AG04450 (cell line): ENCODE data around the gene XYLT1. TPM values are rescaled to one million over a fixed set of nuclear protein-coding genes. Genes with fewer than 3 reads are reported as not detected.

ENCODE experiments used
- CTCF ChIA-PET: fragments of 300-600, 350-600 bp; formaldehyde crosslinking; extraction: SDS; loops from one replicate; lab custom pipeline; 2022; ENCODE audit warnings: antibody characterized with exemption, inconsistent platforms; lab: Charles Lee
- POLR2A ChIA-PET: fragments of 350-600 bp; formaldehyde crosslinking; extraction: SDS; loops from one replicate; lab custom pipeline; 2021; ENCODE audit warnings: antibody characterized with exemption, inconsistent platforms; lab: Yijun Ruan, JAX
- DNase-seq: peaks from one replicate; pipeline ENCODE4 v3.0.0-alpha.2; 2011; ENCODE audit warnings: low read depth, low spot score
- H3K27ac ChIP-seq: one replicate; pipeline ENCODE4 v1.5.1; 2012; ENCODE audit warnings: low read depth, low read length, control low read depth
- H3K27me3 ChIP-seq: one replicate; pipeline ENCODE4 v1.6.0; 2012; ENCODE audit warnings: low read length; ENCODE audit not compliant: control insufficient read depth, insufficient read depth
- H3K4me3 ChIP-seq: 2 replicates; pipeline ENCODE4 v1.5.1; 2011; ENCODE audit warnings: mild to moderate bottlenecking, low read depth, low read length, control low read depth
- H3K9me3 ChIP-seq: 2 replicates; pipeline ENCODE4 v1.5.1; 2012; ENCODE audit warnings: low read length; ENCODE audit not compliant: control insufficient read depth, insufficient read depth
- polyA plus RNA-seq: library from polyadenylated mRNA; depleted of rRNA; stranded (reverse); fragments of >200 nt; gene quantifications from 2 replicates; pipeline ENCODE4 v1.2.3, GENCODE V29; 2011
- TF ChIP-seq, protein P1 (sequence below): IDR thresholded peaks from 2 replicates; pipeline ENCODE4 v1.5.1; 2011; ENCODE audit warnings: low read depth, low read length, control low read depth, inconsistent platforms

Gene XYLT1
- polyA plus RNA-seq, 1 experiment: 6.7 TPM

DNA sequence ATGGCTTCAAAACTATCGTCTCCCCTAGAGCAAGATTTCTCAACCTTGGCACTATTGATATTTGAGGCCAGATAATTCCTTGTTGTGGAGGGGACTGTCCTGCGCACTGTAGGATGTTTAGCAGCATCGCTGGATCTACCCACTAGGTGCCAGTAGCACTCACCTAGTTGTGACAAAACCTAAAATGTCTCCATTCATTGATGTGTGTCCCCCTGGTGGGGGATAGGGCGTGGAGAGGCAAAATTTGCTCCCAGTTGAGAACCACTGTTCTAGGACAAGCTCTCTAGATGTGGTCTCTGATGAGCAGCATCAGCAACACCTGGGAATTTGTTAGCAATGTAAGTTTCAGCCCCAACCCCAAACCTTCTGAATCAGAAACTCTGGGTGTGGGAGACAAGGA is 259.0 kb downstream of the XYLT1 start:
- no peak for DNase-seq
- no peaks in the 10 kb centered on the region for H3K27me3 ChIP-seq
- CTCF ChIA-PET: no interaction called here

DNA sequence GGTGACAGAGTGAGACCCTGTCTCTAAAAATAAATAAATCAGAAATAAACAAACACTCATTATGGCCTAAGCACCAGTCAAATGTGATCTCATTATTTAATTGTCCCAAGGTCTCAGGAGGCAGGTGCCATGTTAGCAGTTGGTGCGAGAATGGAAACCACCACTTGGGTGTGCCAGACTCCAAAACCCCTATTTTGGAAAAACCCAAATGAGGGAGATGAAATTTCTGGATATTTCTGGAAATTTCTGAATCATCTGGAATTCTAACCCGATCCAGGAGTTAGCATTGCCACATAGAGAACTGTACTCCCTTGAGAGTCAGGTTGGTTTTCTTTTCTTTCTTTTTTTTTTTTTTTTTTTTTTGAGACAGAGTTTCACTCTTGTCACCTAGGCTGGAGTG is 264.0 kb downstream of the XYLT1 start:
- H3K9me3 ChIP-seq: no peaks in the 10 kb centered on the region
- CTCF ChIA-PET: interaction anchor here (0.6 kb wide), 1 partner anchor 55 kb away, joined by 4 read pairs; no protein-coding TSS in a partner anchor
- DNase-seq: no peak

More for the DNA sequence above, 259.0 kb downstream of the XYLT1 start:
- POLR2A ChIA-PET: no interaction called here
- Histone ChIP-seq H3K9me3 (peaks cover 3% of the 10 kb centered on the region; the same call in 1 of the 2 replicates), H3K27ac (no peak overlapping the region), H3K4me3 (no peak overlapping the region)
- TF ChIP-seq, protein P1, sequence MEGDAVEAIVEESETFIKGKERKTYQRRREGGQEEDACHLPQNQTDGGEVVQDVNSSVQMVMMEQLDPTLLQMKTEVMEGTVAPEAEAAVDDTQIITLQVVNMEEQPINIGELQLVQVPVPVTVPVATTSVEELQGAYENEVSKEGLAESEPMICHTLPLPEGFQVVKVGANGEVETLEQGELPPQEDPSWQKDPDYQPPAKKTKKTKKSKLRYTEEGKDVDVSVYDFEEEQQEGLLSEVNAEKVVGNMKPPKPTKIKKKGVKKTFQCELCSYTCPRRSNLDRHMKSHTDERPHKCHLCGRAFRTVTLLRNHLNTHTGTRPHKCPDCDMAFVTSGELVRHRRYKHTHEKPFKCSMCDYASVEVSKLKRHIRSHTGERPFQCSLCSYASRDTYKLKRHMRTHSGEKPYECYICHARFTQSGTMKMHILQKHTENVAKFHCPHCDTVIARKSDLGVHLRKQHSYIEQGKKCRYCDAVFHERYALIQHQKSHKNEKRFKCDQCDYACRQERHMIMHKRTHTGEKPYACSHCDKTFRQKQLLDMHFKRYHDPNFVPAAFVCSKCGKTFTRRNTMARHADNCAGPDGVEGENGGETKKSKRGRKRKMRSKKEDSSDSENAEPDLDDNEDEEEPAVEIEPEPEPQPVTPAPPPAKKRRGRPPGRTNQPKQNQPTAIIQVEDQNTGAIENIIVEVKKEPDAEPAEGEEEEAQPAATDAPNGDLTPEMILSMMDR: peak; percentile 32

DNA sequence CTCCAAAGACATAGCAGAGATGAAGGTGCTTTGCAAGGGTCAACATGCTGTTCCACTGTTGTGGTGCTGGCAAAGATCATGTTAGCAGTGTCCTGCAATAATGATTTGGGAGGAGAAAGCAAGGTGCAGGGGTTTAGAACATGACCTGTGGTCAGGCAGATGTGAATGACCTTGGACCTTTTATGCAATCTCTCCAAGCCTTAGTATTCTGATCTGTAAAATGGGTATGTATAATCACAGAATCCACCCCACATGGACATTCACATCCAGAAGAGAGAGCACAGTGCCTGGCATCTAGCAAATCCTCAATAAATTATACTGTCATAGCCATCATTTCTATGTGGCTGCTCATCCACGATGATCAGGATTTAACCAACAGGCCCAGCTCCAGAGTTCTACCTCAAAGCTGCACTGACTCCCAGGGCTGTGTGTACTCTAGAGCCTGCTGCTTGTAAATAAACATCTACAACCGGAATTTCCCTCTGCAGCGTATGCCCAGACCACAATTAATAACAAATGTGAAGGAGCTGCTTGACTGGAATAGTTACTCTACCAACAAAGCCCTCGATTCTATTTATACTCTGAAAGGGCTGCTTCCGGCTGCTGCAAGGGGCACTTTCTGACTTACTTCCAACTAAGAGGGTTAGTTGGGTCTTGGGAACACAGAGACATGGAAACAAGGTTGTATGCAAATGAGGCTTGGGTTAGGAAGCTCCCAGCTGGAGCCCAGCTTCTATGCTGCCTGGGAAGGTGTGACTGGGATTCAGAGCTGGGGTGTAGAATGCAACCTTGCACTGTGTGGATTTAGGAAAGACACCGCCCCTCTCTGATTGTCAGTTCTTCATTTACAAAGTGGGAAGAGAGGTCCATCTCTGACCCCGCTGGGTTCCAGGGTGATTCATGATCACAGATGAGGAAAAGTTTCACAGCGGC is 265.2 kb downstream of the XYLT1 start:
- ChIA-PET CTCF (interaction anchor here (0.9 to 2.9 kb wide), 4 partner anchors 11 to 373 kb away, joined by 3 to 17 read pairs (median 5); no protein-coding TSS in a partner anchor), POLR2A (interaction anchor here (0.6 to 0.8 kb wide), 3 partner anchors 9 to 313 kb away, joined by 3 to 4 read pairs (median 3); no protein-coding TSS in a partner anchor)
- Histone ChIP-seq H3K27me3 (no peaks in the 10 kb centered on the region), H3K9me3 (no peaks in the 10 kb centered on the region), H3K4me3 (no peak overlapping the region), H3K27ac (peak overlapping the region; percentile 23)
- DNase-seq: peak; percentile 80
- TF ChIP-seq, protein P1: no peak

More for the DNA sequence above, 264.0 kb downstream of the XYLT1 start:
- TF ChIP-seq, protein P1: 0 out of 2 replicates have a peak, but pooled peaks have one; percentile 13
- H3K27me3 ChIP-seq: no peaks in the 10 kb centered on the region
- POLR2A ChIA-PET: interaction anchor here (0.7 kb wide), 1 partner anchor 261 kb away, joined by 3 read pairs; no protein-coding TSS in a partner anchor
- no peak overlapping the region for H3K27ac ChIP-seq
- H3K4me3 ChIP-seq: no peak overlapping the region

DNA sequence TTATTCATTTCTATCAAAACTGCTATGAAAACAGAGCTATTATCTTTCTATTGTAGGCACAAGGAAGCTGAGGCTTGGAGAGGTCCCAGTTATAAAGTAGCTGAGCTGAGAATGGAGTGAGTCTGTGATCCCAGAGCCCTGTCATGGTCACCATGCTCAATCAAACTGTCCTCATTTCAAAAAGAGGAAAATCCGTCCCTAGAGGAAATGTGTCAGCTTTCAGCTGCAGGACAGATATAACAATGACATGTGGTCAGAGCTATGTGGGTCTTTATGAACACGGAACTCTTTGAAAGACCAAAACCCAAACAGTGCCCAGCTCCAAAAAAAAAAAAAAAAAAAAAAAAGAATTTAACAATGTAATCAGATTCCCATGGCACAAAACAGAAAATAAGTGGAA is 266.1 kb downstream of the XYLT1 start:
- H3K27ac ChIP-seq: no peak overlapping the region
- DNase-seq: no peak
- H3K4me3 ChIP-seq: no peak overlapping the region
- H3K9me3 ChIP-seq: no peaks in the 10 kb centered on the region
- TF ChIP-seq, protein P1: no peak
- CTCF ChIA-PET: interaction anchor here (0.9 to 2.9 kb wide), 4 partner anchors 10 to 374 kb away, joined by 3 to 17 read pairs (median 5); no protein-coding TSS in a partner anchor
- H3K27me3 ChIP-seq: no peaks in the 10 kb centered on the region
- POLR2A ChIA-PET: no interaction called here

DNA sequence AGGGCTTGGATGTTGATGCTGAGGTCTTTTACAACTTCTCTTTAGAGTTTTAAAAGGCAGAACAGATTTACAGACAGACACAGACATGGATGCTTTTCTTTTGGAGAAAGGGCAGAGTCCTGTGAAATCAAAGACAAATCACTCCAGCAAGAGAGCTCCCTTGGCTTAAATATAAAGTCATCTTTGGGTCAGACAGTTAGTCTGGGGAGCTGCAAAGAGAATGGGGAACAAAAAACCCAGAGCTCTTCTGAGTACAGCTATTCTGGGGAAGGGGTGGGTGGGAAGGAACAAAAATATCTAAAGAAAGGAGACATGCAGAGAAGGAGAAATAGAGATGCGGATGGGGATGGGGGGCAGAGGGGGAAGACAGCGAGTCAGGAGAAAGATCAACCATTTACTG is 266.6 kb downstream of the XYLT1 start:
- Histone ChIP-seq H3K27me3 (no peaks in the 10 kb centered on the region), H3K27ac (no peak overlapping the region), H3K9me3 (no peaks in the 10 kb centered on the region), H3K4me3 (no peak overlapping the region)
- POLR2A ChIA-PET: no interaction called here
- no peak for DNase-seq
- TF ChIP-seq, protein P1: no peak
- CTCF ChIA-PET: interaction anchor here (0.6 to 2.9 kb wide), 5 partner anchors 10 to 374 kb away, joined by 3 to 17 read pairs (median 7); no protein-coding TSS in a partner anchor
